Activated CD8-positive, alpha-beta T cell treated with anti-CD3 and anti-CD28 coated beads for 36 hours (primary cell): ENCODE results near the gene ADAMTS9. TPM values are rescaled to one million over a fixed set of nuclear protein-coding genes. Genes with fewer than 3 reads are reported as not detected.

Source experiments
- ATAC-seq: fragments of 200-7000 bp; cut with Tn5 transposase; one replicate; pipeline ENCODE4 v1.10.0; 2021; ENCODE audit warnings: mild to moderate bottlenecking, moderate library complexity
- CTCF ChIA-PET: fragments of 350-600 bp; sonication (Branson Sonifier 250); formaldehyde crosslinking; loops from one replicate; lab custom pipeline; 2021; ENCODE audit warnings: antibody characterized with exemption; lab: Charles Lee
- POLR2A ChIA-PET: fragments of 350-600 bp; sonication (Branson Sonifier 250); formaldehyde crosslinking; loops from one replicate; lab custom pipeline; 2021; ENCODE audit warnings: antibody characterized with exemption; lab: Charles Lee
- DNase-seq: peaks from one replicate; pipeline ENCODE4 v3.0.0-alpha.2; 2020
- H3K27ac Mint-ChIP-seq: one replicate; pipeline ENCODE4 v1.8.0; 2021; ENCODE audit warnings: mild to moderate bottlenecking, mixed read lengths
- H3K27me3 Mint-ChIP-seq: one replicate; pipeline ENCODE4 v1.8.0; 2021; ENCODE audit warnings: mixed read lengths
- H3K36me3 Mint-ChIP-seq: one replicate; pipeline ENCODE4 v1.8.0; 2021; ENCODE audit warnings: low read depth, mixed read lengths
- H3K4me1 Mint-ChIP-seq: one replicate; pipeline ENCODE4 v1.8.0; 2021; ENCODE audit warnings: low read depth, mixed read lengths
- H3K4me3 Mint-ChIP-seq: one replicate; pipeline ENCODE4 v1.8.0; 2021; ENCODE audit warnings: mild to moderate bottlenecking, moderate library complexity, mixed read lengths
- H3K9me3 Mint-ChIP-seq: one replicate; pipeline ENCODE4 v1.8.0; 2021; ENCODE audit warnings: mixed read lengths
- intact Hi-C: fragments of 100-400 bp; cut with micrococcal nuclease; formaldehyde crosslinking; loops from one replicate; pipeline ENCODE4 v1.10.0; 2022
- total RNA-seq, 2 experiments: library from RNA; stranded (reverse); gene quantifications; one replicate each; pipeline ENCODE4 v1.2.3, GENCODE V29; 2021
- TF ChIP-seq, protein P1 (sequence below): fragments of 200-600 bp; IDR thresholded peaks from one replicate; pipeline ENCODE4 v1.8.0; 2022; ENCODE audit warnings: antibody characterized with exemption, mild to moderate bottlenecking

The ADAMTS9 gene
- total RNA-seq, 2 experiments from 2014 or later = not detected

DNA sequence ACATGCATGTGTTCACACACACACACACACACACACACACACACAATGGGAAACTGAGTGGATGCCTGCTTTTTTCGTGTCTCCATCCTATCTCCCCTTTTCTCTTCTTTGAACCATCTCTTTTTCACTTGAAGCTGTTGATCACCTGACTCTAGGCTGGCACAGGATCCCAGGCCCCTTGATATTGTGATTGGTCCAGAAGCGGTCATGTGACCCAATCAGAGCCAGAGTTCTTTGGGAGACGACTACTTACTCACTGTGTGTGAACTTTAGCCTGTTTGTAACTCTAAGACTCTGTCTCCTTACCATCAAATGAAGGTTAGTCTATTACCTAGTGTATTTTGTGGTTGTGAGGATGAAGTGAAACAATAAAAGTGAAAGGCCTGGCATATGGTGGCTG is 172.9 kb downstream of the ADAMTS9 start:
- DNase-seq (no peak), ATAC-seq (no peak)
- Mint-ChIP-seq H3K36me3 (no peaks in the 10 kb centered on the region), H3K4me3 (no peak overlapping the region), H3K27me3 (peaks cover 2% of the 10 kb centered on the region), H3K4me1 (no peaks in the 10 kb centered on the region), H3K27ac (no peak overlapping the region), H3K9me3 (no peaks in the 10 kb centered on the region)
- intact Hi-C loops = no loop called here
- CTCF ChIA-PET = no interaction called here
- TF ChIP-seq, protein P1, sequence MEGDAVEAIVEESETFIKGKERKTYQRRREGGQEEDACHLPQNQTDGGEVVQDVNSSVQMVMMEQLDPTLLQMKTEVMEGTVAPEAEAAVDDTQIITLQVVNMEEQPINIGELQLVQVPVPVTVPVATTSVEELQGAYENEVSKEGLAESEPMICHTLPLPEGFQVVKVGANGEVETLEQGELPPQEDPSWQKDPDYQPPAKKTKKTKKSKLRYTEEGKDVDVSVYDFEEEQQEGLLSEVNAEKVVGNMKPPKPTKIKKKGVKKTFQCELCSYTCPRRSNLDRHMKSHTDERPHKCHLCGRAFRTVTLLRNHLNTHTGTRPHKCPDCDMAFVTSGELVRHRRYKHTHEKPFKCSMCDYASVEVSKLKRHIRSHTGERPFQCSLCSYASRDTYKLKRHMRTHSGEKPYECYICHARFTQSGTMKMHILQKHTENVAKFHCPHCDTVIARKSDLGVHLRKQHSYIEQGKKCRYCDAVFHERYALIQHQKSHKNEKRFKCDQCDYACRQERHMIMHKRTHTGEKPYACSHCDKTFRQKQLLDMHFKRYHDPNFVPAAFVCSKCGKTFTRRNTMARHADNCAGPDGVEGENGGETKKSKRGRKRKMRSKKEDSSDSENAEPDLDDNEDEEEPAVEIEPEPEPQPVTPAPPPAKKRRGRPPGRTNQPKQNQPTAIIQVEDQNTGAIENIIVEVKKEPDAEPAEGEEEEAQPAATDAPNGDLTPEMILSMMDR = no peak
- POLR2A ChIA-PET = interaction anchor here (0.6 kb wide), 1 partner anchor 534 kb away, joined by 3 read pairs; no protein-coding TSS in a partner anchor

DNA sequence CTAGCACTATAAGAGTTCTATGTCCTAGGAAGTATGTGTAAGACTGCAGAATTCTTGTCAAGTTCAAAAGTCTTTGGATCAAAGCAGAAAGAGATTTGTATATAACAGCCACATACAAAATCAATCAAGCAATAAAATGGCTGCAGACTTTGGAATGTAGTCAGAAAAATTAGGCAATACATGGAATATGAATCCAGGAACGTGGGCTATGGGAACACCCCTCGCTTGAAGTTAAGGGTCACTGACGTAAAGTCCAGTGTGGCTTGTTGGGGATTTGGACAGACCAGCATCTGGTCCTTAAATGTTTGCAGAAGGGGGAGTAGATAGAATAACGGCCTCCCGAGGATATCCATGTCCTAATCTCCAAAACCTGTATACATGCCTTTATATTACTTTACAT is 178.6 kb downstream of the ADAMTS9 start:
- TF ChIP-seq, protein P1 = no peak
- H3K27ac Mint-ChIP-seq = no peak overlapping the region
- no peak overlapping the region for H3K4me3 Mint-ChIP-seq
- peaks cover 2% of the 10 kb centered on the region for H3K27me3 Mint-ChIP-seq
- no peak for ATAC-seq
- H3K36me3 Mint-ChIP-seq = no peaks in the 10 kb centered on the region
- H3K4me1 Mint-ChIP-seq = peaks cover 2% of the 10 kb centered on the region
- POLR2A ChIA-PET = no interaction called here
- CTCF ChIA-PET = no interaction called here
- H3K9me3 Mint-ChIP-seq = no peaks in the 10 kb centered on the region
- intact Hi-C loops = no loop called here
- DNase-seq = no peak

DNA sequence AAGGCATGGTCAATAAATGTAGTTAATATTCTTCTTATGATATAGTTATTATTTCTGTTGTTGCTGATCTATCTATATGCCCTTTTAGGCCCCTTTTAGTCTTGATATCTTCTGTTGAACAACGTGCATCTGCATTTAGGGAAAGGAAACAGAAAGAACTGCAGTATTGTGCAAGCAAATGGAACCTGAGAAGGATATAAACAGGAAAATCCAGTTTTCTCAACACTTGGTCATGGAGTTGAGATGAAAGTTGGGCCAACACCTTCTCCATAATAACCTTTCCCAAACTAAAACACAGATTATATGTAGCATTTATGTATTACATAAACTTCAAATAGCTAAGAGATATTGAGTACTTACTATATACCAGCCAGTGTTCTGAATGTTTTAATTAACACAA is 179.7 kb downstream of the ADAMTS9 start:
- peaks cover 2% of the 10 kb centered on the region for H3K4me1 Mint-ChIP-seq
- TF ChIP-seq, protein P1 = no peak
- H3K4me3 Mint-ChIP-seq = no peak overlapping the region
- no peak overlapping the region for H3K27ac Mint-ChIP-seq
- ChIA-PET CTCF (no interaction called here), POLR2A (no interaction called here)
- H3K36me3 Mint-ChIP-seq = no peaks in the 10 kb centered on the region
- DNase-seq (no peak), ATAC-seq (no peak)
- peaks cover 2% of the 10 kb centered on the region for H3K27me3 Mint-ChIP-seq
- intact Hi-C loops = no loop called here
- H3K9me3 Mint-ChIP-seq = no peaks in the 10 kb centered on the region

DNA sequence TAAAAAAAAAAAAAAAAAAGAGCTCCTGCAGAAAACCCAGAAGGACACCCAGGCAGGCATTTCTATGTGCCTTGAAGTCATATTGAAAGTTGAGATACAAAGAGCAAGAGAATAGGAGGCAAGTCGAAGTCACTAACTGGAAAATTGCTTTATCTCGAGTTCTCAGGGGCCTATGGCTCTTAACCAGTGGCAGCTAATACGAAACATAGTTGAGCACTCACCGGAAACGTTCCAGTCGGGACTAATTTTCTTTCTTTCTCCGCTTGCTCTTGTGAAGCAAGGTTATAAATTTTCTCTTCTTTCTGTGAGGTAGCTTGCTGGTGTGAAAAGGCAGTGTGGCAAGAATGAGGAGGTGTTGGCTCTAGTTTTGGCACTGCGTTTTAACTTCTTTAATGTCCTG is 181.5 kb downstream of the ADAMTS9 start:
- Mint-ChIP-seq H3K27ac (no peak overlapping the region), H3K4me3 (no peak overlapping the region), H3K27me3 (peaks cover 2% of the 10 kb centered on the region), H3K36me3 (no peaks in the 10 kb centered on the region), H3K9me3 (no peaks in the 10 kb centered on the region), H3K4me1 (peaks cover 2% of the 10 kb centered on the region)
- DNase-seq (no peak), ATAC-seq (no peak)
- ChIA-PET CTCF (interaction anchor here (1.5 kb wide), 1 partner anchor 43 kb away, joined by 4 read pairs; no protein-coding TSS in a partner anchor), POLR2A (no interaction called here)
- TF ChIP-seq, protein P1 = no peak
- intact Hi-C loops = no loop called here

DNA sequence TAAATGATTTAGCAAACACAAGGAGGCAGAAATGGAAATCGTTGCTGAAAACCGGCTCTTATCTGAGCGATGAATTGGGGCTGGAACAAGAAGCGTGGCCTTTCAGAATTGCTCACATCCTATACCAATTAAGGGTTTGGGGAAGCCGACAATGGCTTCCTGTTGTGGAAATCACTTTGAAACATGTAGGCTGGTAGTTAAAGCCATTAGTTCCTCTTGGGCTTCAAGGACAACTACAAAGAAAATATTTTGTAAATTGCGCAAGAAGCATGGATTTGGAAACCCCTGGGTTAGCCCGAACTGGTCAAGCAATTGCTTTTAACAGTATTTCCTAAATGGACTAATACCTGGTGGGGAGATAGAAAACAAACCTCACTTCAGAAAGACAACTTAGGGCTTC is 182.4 kb downstream of the ADAMTS9 start:
- H3K4me3 Mint-ChIP-seq = no peak overlapping the region
- POLR2A ChIA-PET = no interaction called here
- TF ChIP-seq, protein P1 = no peak
- intact Hi-C loops = no loop called here
- no peak overlapping the region for H3K27ac Mint-ChIP-seq
- CTCF ChIA-PET = interaction anchor here (1.5 kb wide), 1 partner anchor 42 kb away, joined by 4 read pairs; no protein-coding TSS in a partner anchor
- H3K36me3 Mint-ChIP-seq = no peaks in the 10 kb centered on the region
- no peaks in the 10 kb centered on the region for H3K9me3 Mint-ChIP-seq
- peaks cover 2% of the 10 kb centered on the region for H3K27me3 Mint-ChIP-seq
- H3K4me1 Mint-ChIP-seq = peaks cover 2% of the 10 kb centered on the region
- ATAC-seq (no peak), DNase-seq (no peak)
